ENCODE results near the gene HLA-DQB2.

HLA-DQB2 gene

GRCh38 chr6:32775071-32775470 lies 11.7 kb upstream of the HLA-DQB2 start:
- H3K4me3 ChIP-seq: no peak overlapping the region
- no peak overlapping the region for H3K27ac ChIP-seq
- no peak for TF ChIP-seq CTCF (IDR thresholded peaks at IDR 0.05)

GRCh38 chr6:32774426-32774825 lies 11.1 kb upstream of the HLA-DQB2 start:
- no peak for TF ChIP-seq CTCF (IDR thresholded peaks at IDR 0.05)
- H3K4me3 ChIP-seq: no peak overlapping the region
- no peak overlapping the region for H3K27ac ChIP-seq
- no peak for DNase-seq (ENCODE audit: low spot score)

More at GRCh38 chr6:32775071-32775470, 11.7 kb upstream of the HLA-DQB2 start:
- no peak for DNase-seq (ENCODE audit: low spot score)

GRCh38 chr6:32772656-32773055 lies 9.3 kb upstream of the HLA-DQB2 start:
- no peak for DNase-seq (ENCODE audit: low spot score)
- TF ChIP-seq CTCF (IDR thresholded peaks at IDR 0.05): no peak
- H3K4me3 ChIP-seq: no peak overlapping the region

GRCh38 chr6:32764048-32764447 lies 716 bp upstream of the HLA-DQB2 start:
- no peak for DNase-seq (ENCODE audit: low spot score)
- Histone ChIP-seq H3K4me3 (no peak overlapping the region), H3K27ac (no peak overlapping the region)
- TF ChIP-seq CTCF (IDR thresholded peaks at IDR 0.05): no peak

More at GRCh38 chr6:32772656-32773055, 9.3 kb upstream of the HLA-DQB2 start:
- no peak overlapping the region for H3K27ac ChIP-seq

GRCh38 chr6:32761548-32761947 lies 1.8 kb downstream of the HLA-DQB2 start:
- Histone ChIP-seq H3K4me3 (no peak overlapping the region), H3K27ac (no peak overlapping the region)
- no peak for TF ChIP-seq CTCF (IDR thresholded peaks at IDR 0.05)
- no peak for DNase-seq (ENCODE audit: low spot score)

GRCh38 chr6:32761072-32761471 lies 2.3 kb downstream of the HLA-DQB2 start:
- no peak overlapping the region for H3K27ac ChIP-seq
- no peak for TF ChIP-seq CTCF (IDR thresholded peaks at IDR 0.05)
- DNase-seq (ENCODE audit: low spot score): no peak
- H3K4me3 ChIP-seq: no peak overlapping the region

- no peak for TF ChIP-seq CTCF (IDR thresholded peaks at IDR 0.05)
- DNase-seq (ENCODE audit: low spot score): no peak
Measured at GRCh38 chr6:32759669-32760068, 3.7 kb downstream of the HLA-DQB2 start.

More at GRCh38 chr6:32759669-32760068, 3.7 kb downstream of the HLA-DQB2 start:
- Histone ChIP-seq H3K4me3 (no peak overlapping the region), H3K27ac (no peak overlapping the region)
